ENCODE measurements around the gene ALPP.

Gene ALPP

DNA sequence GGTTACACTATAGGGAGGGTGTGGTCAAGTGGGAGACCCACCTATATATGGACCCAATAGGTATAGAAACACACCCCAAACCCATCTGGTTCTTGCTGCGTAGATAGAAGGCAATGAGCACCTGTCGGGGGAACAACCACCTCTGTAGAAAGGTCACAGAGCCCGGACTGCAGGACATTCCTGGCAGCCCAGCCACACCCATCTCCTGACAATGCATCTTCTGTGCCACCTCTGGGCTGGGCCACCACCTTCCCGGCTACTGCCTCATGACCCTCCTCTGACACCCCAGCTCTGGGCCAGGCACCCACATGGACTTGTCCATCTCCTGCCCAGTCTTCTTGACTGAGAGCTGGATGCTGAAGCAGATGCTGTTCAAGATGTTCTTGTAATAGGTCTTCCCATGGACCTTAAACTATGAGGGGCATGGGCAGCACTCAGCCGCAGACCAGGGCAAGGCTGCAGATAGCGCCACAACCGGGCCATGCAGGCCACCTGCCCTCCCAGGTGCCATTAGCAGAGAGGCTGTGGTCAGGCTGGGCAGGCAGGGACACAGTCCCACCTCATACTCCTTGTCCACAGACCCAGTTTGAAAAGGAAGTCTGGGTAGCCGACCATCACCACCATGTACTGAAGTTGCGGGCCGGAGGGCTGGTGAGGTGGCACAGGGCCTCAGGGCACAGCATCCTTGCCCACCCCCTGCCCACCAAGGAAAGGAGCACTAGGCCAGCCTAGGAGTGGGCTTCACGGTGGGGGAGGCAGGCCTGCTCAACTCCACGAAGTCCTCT lies 37.4 kb downstream of the ALPP start:
- no peak overlapping the region for H2AFZ ChIP-seq (ENCODE audit: low read depth)
- H3K79me2 ChIP-seq (ENCODE audit: insufficient read depth, low read depth) = no peaks in the 10 kb centered on the region
- no peak overlapping the region for H3K27ac ChIP-seq
- H3K4me3 ChIP-seq (IDR thresholded peaks at IDR 0.05; ENCODE audit: insufficient read depth, low read depth, low read length) = no peak overlapping the region
- no peaks in the 10 kb centered on the region for H3K36me3 ChIP-seq (ENCODE audit: insufficient read depth)
- H4K20me1 ChIP-seq (ENCODE audit: insufficient read depth) = no peaks in the 10 kb centered on the region
- H3K27me3 ChIP-seq (ENCODE audit: insufficient read depth, low read depth) = no peaks in the 10 kb centered on the region
- no peak overlapping the region for H3K9ac ChIP-seq
- H3K4me1 ChIP-seq (ENCODE audit: low read depth, poor library complexity, severe bottlenecking) = no peaks in the 10 kb centered on the region
- H3K4me2 ChIP-seq = no peak overlapping the region
- TF ChIP-seq, protein P1, sequence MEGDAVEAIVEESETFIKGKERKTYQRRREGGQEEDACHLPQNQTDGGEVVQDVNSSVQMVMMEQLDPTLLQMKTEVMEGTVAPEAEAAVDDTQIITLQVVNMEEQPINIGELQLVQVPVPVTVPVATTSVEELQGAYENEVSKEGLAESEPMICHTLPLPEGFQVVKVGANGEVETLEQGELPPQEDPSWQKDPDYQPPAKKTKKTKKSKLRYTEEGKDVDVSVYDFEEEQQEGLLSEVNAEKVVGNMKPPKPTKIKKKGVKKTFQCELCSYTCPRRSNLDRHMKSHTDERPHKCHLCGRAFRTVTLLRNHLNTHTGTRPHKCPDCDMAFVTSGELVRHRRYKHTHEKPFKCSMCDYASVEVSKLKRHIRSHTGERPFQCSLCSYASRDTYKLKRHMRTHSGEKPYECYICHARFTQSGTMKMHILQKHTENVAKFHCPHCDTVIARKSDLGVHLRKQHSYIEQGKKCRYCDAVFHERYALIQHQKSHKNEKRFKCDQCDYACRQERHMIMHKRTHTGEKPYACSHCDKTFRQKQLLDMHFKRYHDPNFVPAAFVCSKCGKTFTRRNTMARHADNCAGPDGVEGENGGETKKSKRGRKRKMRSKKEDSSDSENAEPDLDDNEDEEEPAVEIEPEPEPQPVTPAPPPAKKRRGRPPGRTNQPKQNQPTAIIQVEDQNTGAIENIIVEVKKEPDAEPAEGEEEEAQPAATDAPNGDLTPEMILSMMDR (conservative IDR thresholded peaks at IDR 0.05; ENCODE audit: low read depth, low read length) = no peak

- H3K4me3 ChIP-seq (IDR thresholded peaks at IDR 0.05; ENCODE audit: insufficient read depth, low read depth, low read length) = no peak overlapping the region
- H3K9ac ChIP-seq = no peak overlapping the region
- no peak overlapping the region for H3K4me2 ChIP-seq
- no peaks in the 10 kb centered on the region for H3K79me2 ChIP-seq (ENCODE audit: insufficient read depth, low read depth)
- H3K36me3 ChIP-seq (ENCODE audit: insufficient read depth) = no peaks in the 10 kb centered on the region
- H3K27ac ChIP-seq = no peak overlapping the region
- H2AFZ ChIP-seq (ENCODE audit: low read depth) = no peak overlapping the region
- H3K27me3 ChIP-seq (ENCODE audit: insufficient read depth, low read depth) = no peaks in the 10 kb centered on the region
- no peaks in the 10 kb centered on the region for H3K4me1 ChIP-seq (ENCODE audit: low read depth, poor library complexity, severe bottlenecking)
- H4K20me1 ChIP-seq (ENCODE audit: insufficient read depth) = no peaks in the 10 kb centered on the region
- TF ChIP-seq, protein P1 (conservative IDR thresholded peaks at IDR 0.05; ENCODE audit: low read depth, low read length) = no peak
These were observed 38.2 kb downstream of the ALPP start for GRCh38 chr2:232416521-232417470.

GRCh38 chr2:232417489-232417888 lies 38.9 kb downstream of the ALPP start:
- no peaks in the 10 kb centered on the region for H3K36me3 ChIP-seq (ENCODE audit: insufficient read depth)
- H3K9ac ChIP-seq = no peak overlapping the region
- no peaks in the 10 kb centered on the region for H3K4me1 ChIP-seq (ENCODE audit: low read depth, poor library complexity, severe bottlenecking)
- no peaks in the 10 kb centered on the region for H4K20me1 ChIP-seq (ENCODE audit: insufficient read depth)
- H3K4me3 ChIP-seq (IDR thresholded peaks at IDR 0.05; ENCODE audit: insufficient read depth, low read depth, low read length) = no peak overlapping the region
- H2AFZ ChIP-seq (ENCODE audit: low read depth) = no peak overlapping the region
- H3K4me2 ChIP-seq = no peak overlapping the region
- TF ChIP-seq, protein P1 (conservative IDR thresholded peaks at IDR 0.05; ENCODE audit: low read depth, low read length) = no peak
- no peak overlapping the region for H3K27ac ChIP-seq
- no peaks in the 10 kb centered on the region for H3K79me2 ChIP-seq (ENCODE audit: insufficient read depth, low read depth)
- H3K27me3 ChIP-seq (ENCODE audit: insufficient read depth, low read depth) = no peaks in the 10 kb centered on the region

GRCh38 chr2:232418056-232418455 lies 39.5 kb downstream of the ALPP start:
- no peak overlapping the region for H3K27ac ChIP-seq
- no peak overlapping the region for H2AFZ ChIP-seq (ENCODE audit: low read depth)
- no peak overlapping the region for H3K4me3 ChIP-seq (IDR thresholded peaks at IDR 0.05; ENCODE audit: insufficient read depth, low read depth, low read length)
- no peaks in the 10 kb centered on the region for H4K20me1 ChIP-seq (ENCODE audit: insufficient read depth)
- no peak overlapping the region for H3K9ac ChIP-seq
- no peaks in the 10 kb centered on the region for H3K4me1 ChIP-seq (ENCODE audit: low read depth, poor library complexity, severe bottlenecking)
- H3K79me2 ChIP-seq (ENCODE audit: insufficient read depth, low read depth) = no peaks in the 10 kb centered on the region
- H3K4me2 ChIP-seq = no peak overlapping the region
- no peaks in the 10 kb centered on the region for H3K36me3 ChIP-seq (ENCODE audit: insufficient read depth)
- TF ChIP-seq, protein P1 (conservative IDR thresholded peaks at IDR 0.05; ENCODE audit: low read depth, low read length) = no peak
- no peaks in the 10 kb centered on the region for H3K27me3 ChIP-seq (ENCODE audit: insufficient read depth, low read depth)

Data from KMS-11 (cell line).